ENCODE data around the gene PRKAG2. TPM values are rescaled to one million over a fixed set of nuclear protein-coding genes. Genes with fewer than 3 reads are reported as not detected.

PRKAG2 gene
- total and polyA plus RNA-seq, 2 of the 13 experiments (the other 11 are each of a cell fraction or from before 2014, with no cell fraction given) = 0.90 to 1.3 TPM

- TF ChIP-seq STAT6 (CRISPR knock-in tag; IDR thresholded peaks at IDR 0.05; ENCODE audit: borderline replicate concordance) = peak; percentile 83; the same call in 1 of the 2 replicates
- TF ChIP-seq KAT8 (CRISPR knock-in tag; IDR thresholded peaks at IDR 0.05) = peak; percentile 83
- TF ChIP-seq RNF219 (CRISPR knock-in tag; IDR thresholded peaks at IDR 0.05) = no peak
- no peak for TF ChIP-seq KLF12 (CRISPR knock-in tag; IDR thresholded peaks at IDR 0.05; ENCODE audit: borderline replicate concordance)
- peak; percentile 92 for TF ChIP-seq ZNF160 (CRISPR knock-in tag; IDR thresholded peaks at IDR 0.05)
- TF ChIP-seq SSRP1 (CRISPR knock-in tag; IDR thresholded peaks at IDR 0.05) = no peak
- peak; percentile 98 for TF ChIP-seq TBX3 (IDR thresholded peaks at IDR 0.05; ENCODE audit: borderline replicate concordance)
- TF ChIP-seq ARID3A (IDR thresholded peaks at IDR 0.05; ENCODE audit: low read depth, low read length) = no peak
- no peak for TF ChIP-seq SNAPC2 (CRISPR knock-in tag; IDR thresholded peaks at IDR 0.05)
- TF ChIP-seq REPIN1 (CRISPR knock-in tag; IDR thresholded peaks at IDR 0.05; ENCODE audit: borderline replicate concordance, low read depth) = peak; percentile 98
- TF ChIP-seq ZFP62 (CRISPR knock-in tag; IDR thresholded peaks at IDR 0.05) = no peak
- no peak for TF ChIP-seq ZSCAN22 (CRISPR knock-in tag; IDR thresholded peaks at IDR 0.05)
- TF ChIP-seq HNRNPUL1 (IDR thresholded peaks at IDR 0.05; ENCODE audit: low read depth, low read length) = no peak
- no peak for TF ChIP-seq TCF7L2 (IDR thresholded peaks at IDR 0.05; ENCODE audit: low read depth, low read length)
- TF ChIP-seq ATRX (CRISPR knock-in tag; IDR thresholded peaks at IDR 0.05; ENCODE audit: borderline replicate concordance) = no peak
- peak; percentile 83 for TF ChIP-seq KDM3A (CRISPR knock-in tag; IDR thresholded peaks at IDR 0.05; ENCODE audit: low read depth)
- peak; percentile 41; the same call in 1 of the 2 replicates for TF ChIP-seq ZSCAN31 (CRISPR knock-in tag; IDR thresholded peaks at IDR 0.05; ENCODE audit: low read depth)
- TF ChIP-seq ZC3H4 (CRISPR knock-in tag; IDR thresholded peaks at IDR 0.05; ENCODE audit: borderline replicate concordance) = peak; percentile 67; the same call in 1 of the 2 replicates
- no peak for TF ChIP-seq MATR3 (CRISPR knock-in tag; IDR thresholded peaks at IDR 0.05)
These were observed 132.0 kb downstream of the PRKAG2 start (continued) for GRCh38 chr7:151744656-151745638.
